ENCODE results near the gene MTA1. TPM values are rescaled to one million over a fixed set of nuclear protein-coding genes. Genes with fewer than 3 reads are reported as not detected.

Gene MTA1
- total and polyA plus RNA-seq, 10 of the 15 experiments (the other 5 are each of a cell fraction or from before 2014, with no cell fraction given), result 0.14 to 162 (median 30.6) TPM

DNA sequence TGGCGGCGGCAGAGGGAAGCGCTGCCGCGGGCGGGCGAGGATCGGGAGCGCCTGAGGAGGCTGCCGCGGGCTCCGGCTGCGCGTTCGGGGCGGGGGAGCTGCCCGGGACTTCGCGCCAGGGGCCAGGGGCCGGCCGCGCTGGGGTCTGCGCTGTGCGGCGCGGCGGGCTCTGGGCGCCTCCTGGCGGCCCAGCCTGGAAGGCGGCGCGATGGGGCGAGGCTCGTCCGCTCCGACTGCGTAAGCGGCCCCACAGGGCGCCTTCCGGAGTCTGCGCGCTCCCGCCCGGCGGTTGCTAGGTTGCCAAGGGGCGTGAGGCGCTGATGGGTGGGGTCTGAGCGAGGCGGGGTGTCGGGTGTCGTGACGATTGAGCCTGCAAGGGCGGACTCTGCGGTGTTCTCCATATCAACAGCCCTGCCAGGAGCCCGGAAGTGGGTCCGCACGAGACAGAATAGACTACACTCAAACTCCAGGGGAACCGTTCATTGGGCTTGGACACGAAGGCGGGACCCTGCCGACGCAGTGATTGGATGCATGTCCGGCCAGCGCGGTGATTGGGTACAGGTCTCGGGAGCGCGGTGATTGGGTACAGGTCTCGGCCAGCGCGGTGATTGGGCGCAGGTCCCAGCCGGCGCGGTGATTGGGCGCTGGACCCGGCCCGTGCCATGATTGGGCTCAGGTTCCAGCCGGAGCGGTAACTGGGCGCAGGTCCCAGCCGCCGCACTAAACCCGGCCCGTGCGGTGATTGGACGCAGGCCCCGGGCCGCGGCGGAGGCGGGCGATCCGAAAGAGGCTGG is 71.1 kb downstream of the MTA1 start, which contains the start of gene TEDC1 (continued):
- TF ChIP-seq, protein P1, sequence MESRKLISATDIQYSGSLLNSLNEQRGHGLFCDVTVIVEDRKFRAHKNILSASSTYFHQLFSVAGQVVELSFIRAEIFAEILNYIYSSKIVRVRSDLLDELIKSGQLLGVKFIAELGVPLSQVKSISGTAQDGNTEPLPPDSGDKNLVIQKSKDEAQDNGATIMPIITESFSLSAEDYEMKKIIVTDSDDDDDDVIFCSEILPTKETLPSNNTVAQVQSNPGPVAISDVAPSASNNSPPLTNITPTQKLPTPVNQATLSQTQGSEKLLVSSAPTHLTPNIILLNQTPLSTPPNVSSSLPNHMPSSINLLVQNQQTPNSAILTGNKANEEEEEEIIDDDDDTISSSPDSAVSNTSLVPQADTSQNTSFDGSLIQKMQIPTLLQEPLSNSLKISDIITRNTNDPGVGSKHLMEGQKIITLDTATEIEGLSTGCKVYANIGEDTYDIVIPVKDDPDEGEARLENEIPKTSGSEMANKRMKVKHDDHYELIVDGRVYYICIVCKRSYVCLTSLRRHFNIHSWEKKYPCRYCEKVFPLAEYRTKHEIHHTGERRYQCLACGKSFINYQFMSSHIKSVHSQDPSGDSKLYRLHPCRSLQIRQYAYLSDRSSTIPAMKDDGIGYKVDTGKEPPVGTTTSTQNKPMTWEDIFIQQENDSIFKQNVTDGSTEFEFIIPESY (IDR thresholded peaks at IDR 0.05), result no peak
- TF ChIP-seq MYC (IDR thresholded peaks at IDR 0.05; ENCODE audit: insufficient read depth, insufficient read length, insufficient replicate concordance, low read length, severe bottlenecking), result peak; percentile 16
- no peak for TF ChIP-seq MTA3 (IDR thresholded peaks at IDR 0.05; ENCODE audit: borderline replicate concordance, low read length)
- no peak for TF ChIP-seq IKZF2 (IDR thresholded peaks at IDR 0.05)
- TF ChIP-seq RUNX3 (IDR thresholded peaks at IDR 0.05; ENCODE audit: low read length), result no peak
- peak; percentile 99 for TF ChIP-seq NFYB (IDR thresholded peaks at IDR 0.05; ENCODE audit: insufficient read depth, low read depth, low read length)
- TF ChIP-seq PML (IDR thresholded peaks at IDR 0.05; ENCODE audit: low read length), result no peak
- TF ChIP-seq NR2C2 (IDR thresholded peaks at IDR 0.05; ENCODE audit: borderline replicate concordance, control insufficient read depth, insufficient read length, low read depth), result no peak
- TF ChIP-seq, protein P2, sequence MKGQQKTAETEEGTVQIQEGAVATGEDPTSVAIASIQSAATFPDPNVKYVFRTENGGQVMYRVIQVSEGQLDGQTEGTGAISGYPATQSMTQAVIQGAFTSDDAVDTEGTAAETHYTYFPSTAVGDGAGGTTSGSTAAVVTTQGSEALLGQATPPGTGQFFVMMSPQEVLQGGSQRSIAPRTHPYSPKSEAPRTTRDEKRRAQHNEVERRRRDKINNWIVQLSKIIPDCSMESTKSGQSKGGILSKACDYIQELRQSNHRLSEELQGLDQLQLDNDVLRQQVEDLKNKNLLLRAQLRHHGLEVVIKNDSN (IDR thresholded peaks at IDR 0.05; ENCODE audit: borderline replicate concordance, extremely low read length, insufficient read depth, low read depth, low read length), result no peak
